Endometrium (tissue), 2 donors: Measurements from ENCODE around the gene DAAM2.

ENCODE experiments used
- FAIRE-seq: peaks from 2 replicates; lab custom pipeline; 2012; peaks lifted over from hg19 to GRCh38; lab: Jason Lieb, UNC
- donor health status: control.
- donor health status: control.

DAAM2 gene

DNA sequence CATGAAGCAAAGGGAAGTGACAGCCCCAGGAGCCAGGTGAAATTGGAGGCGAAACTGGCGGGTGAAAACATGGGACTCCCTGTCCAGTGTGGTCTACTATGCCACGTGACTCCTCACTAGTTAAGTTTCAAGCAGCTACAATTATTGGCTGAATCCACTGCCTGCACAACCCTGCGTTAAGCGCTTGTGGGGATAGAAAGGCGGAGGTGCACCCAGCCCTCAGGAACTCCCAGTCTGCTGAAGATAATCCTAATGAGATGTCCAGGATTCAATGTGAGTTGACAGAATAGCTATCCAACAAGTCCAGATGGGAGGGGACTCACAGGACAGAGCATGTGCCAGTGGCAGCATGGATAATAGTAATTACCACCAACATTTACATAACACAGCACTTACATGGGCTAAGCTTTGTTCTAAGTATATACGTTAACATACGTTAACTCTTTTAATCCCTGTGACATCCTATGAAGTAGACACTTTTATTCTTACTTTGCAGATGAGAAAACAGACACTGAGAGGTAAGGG is 140.3 kb downstream of the DAAM2 start:
- no peak for FAIRE-seq

- no peak for FAIRE-seq
Measured at GRCh38 chr6:39933669-39934130, 141.5 kb downstream of the DAAM2 start.

DNA sequence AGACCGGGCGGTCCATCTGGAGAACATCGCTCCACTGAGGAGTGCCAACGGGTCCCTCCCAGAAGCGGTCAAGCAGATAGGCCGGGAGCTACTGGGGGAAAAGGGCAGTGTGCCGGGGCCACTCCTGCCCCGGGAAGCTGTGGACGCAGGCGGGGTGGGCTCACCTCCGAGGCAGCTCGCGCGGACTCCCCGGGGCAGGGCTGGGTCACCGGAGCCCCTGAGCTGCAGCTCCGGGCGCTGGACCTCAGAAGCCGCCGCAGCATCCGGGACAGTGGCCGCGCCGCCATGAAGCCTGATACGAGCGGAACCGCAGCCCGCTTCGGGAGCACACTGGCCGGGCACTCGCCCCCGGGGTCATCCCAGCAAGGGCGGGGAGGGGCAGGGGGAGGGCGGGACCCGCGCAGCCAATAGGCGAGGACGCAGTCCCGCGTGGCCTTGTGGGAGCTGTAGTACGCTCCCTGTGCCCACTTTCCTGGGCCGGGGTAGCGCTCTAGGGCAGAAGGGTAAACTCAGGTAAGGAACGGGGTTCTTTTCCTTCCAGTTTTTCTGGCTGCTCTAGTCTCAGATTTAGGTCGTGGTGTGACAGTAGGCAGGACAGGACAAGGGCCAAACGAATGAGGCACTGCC is 142.1 kb downstream of the DAAM2 start, which contains the start of gene MOCS1:
TSS of gene MOCS1 (minus strand) at position 332 of the 627 bp plus-strand sequence. CDS start at position 287, 45 bp downstream.
- FAIRE-seq: no peak

- no peak for FAIRE-seq
Measured at GRCh38 chr6:39935241-39935640, 143.1 kb downstream of the DAAM2 start.

DNA sequence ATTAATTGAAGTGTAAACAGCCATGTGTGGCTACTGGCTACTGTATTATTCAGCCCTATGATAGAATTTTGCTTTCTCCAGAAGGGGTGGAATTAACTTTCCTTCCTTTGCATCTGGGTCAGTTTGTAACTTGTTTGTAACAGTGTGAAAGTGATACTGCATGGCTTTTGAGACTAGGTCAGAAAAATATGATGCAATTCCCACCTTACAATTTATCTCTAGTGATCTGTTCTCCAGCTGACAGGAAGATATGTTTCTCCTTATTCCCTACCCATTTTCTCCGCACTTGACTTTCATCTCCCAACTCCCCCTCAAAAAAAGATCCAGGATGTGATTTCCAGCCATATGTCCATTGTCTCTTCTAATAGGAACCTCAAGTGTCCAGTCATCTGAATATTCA is 144.7 kb downstream of the DAAM2 start:
- no peak for FAIRE-seq

DNA sequence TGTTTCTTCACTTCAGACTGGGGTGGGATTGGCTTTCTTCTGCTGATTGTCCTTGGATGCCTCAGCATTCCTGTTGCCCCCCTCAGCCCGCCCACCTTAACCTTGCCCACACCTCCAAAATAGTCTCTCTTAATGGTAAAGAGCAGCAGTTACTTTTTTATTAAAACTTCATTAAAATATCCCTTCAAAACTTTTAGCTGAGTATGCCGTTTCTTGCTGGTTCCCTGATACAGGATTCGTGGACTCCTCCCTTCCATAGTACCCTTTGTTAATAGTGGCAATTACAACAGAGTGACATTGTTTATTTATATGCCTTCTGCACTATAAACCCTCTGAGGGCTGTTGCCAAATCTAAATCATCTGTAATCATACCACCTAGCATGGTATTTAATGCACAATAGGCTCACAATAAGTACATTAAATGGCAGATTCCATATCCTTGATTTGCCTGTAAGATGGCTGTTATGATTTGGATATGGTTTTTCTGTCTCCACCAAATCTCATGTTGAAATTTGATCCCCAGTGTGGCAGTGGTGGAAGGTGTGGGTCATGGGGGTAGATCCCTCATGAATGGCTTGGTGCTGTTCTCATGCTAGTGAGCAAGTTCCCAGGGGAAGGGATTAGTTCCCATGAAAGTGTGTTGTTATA is 145.6 kb downstream of the DAAM2 start:
- no peak for FAIRE-seq

DNA sequence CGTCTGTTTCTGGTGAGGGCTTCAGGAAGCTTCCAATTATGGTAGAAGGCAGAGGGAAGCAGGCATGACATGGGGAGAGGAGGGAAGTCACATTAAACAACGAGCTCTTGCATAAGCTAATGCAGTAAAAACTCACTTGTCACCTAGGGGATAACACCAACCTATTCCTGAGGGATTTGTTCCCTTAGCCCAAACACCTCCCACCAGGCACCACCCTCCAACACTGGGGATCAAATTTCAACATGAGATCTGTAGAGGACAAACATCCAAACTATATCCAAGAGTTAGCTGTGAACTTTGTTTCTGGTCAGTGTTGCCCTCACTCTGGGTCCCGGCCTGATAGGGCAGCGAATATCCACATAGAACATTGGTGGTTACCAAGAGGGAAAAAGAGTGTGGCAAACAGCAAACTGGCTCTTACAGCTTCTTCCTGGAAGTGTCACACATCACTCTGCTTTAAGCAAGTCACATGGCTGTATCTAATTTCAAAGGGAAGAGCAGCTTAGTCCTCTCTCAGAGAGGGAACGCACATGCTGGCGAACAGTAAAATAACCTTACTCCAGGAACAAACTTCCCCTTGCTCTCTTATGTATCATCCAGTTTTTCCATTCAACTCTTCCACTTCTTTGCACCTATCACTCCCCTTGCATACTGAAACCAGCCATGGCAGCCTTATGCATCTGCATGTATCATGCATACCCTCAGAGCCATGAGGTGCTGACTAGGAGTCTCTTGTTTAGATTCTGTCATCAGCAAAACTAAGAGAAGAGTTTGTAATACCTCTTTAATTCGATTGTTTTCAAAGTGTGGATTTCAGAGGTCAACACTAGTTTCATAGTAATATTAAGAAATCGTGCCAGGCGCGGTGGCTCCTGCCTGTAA is 146.8 kb downstream of the DAAM2 start:
- FAIRE-seq: no peak

DNA sequence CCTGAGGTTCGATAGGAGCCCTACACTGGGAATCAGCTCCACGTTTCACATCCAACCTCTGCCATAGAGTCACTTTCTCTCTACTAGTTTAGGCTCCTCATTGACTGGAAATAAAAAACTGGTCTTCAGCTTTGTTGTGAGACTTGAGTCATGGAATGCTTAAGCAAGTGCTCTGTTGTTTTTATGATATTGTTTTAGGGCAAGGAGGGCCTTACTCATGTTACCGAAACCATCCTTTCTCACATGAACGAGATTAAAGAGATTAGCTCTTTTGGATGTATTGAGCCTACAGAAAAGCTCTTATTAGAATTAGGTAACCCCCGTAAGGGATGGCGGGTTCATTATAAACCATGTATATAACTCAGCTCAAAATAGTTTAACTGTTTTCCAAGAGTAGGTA is 149.0 kb downstream of the DAAM2 start:
- FAIRE-seq: no peak

- no peak for FAIRE-seq
Measured at GRCh38 chr6:39941820-39942219, 149.6 kb downstream of the DAAM2 start.

DNA sequence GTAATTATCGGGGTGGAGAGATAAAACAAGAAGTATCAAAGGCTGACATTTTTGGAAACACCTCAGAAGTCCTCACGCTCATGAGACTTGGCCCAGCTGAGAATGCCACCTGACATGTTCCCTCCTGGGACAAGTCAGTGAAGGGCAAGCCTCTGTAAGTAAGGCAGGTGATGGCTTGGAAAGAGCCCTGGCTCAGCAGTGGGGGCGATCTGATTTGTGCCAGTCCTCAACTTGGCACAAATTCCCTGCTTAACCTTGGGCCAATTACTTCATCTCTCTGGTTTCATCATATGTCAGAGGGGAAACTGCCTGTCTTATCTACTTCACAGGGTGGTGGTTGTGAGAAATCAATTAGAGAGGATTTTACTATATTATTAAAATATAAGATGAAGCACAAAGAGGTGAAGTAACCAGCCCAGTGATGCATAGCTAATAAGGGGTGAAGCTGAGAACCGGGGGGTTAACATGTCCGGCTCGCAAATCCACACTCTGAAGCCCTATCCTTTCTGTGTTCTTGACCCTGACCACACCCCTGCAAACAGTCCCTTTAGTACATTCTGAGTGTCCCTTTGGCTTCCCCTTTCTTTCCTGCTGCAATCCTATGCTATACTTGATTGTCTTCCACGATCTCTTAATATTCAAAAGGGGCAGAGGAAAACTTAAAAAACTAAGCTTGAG is 150.9 kb downstream of the DAAM2 start:
- no peak for FAIRE-seq

DNA sequence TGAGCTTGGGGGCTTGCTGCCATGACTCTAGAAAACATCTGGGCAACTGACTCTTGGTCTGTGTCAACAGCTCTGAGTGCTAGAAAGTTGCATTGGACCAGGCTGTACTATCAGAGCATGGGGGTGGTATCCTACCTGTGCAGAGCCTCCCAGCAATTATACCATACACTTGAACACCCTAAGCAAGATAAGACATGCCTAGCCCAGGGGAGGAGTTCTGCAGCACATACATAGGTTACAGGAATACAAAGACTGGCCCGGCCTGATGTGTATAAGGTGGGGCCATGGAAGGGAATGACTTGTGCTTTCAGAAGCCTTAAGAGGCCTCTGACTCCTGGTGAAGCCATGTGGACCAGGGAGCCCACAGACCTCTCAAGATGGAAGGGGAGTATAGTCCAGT is 153.4 kb downstream of the DAAM2 start:
- no peak for FAIRE-seq

- FAIRE-seq: no peak
Measured at GRCh38 chr6:39947611-39948068, 155.5 kb downstream of the DAAM2 start.

DNA sequence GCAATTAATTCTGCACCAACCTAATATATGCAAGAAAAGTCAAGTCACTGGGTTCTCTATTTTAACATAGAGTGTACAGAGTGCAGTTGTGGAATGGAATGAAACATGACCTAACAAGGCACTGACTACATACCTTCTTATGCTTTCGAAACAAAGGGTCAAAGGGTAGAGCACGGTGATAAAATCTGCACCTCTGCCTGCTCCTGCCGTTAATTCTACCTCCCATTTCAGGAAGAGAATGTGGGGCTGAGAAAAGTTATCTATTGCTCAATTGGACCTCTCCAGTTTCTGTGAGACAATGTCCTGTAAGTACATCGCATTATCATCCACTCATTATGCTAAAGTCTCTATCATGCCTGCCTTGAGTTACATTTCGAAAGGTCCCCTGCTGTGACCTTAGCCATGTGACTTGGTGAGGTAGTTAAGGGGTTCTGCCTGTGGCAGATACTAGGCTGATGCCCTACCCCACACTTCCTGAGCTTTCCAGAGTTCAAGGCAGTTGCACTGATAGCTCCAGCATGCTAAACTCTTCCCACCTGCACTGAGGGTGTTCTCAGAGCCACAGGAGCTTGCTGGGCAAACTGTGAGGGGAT is 156.1 kb downstream of the DAAM2 start:
- FAIRE-seq: no peak

- no peak for FAIRE-seq
Measured at GRCh38 chr6:39950125-39950720, 158.0 kb downstream of the DAAM2 start.

GRCh38 chr6:39951191-39951590 is 159.0 kb downstream of the DAAM2 start:
- FAIRE-seq: no peak

- no peak for FAIRE-seq
Measured at GRCh38 chr6:39951716-39952115, 159.5 kb downstream of the DAAM2 start.

DNA sequence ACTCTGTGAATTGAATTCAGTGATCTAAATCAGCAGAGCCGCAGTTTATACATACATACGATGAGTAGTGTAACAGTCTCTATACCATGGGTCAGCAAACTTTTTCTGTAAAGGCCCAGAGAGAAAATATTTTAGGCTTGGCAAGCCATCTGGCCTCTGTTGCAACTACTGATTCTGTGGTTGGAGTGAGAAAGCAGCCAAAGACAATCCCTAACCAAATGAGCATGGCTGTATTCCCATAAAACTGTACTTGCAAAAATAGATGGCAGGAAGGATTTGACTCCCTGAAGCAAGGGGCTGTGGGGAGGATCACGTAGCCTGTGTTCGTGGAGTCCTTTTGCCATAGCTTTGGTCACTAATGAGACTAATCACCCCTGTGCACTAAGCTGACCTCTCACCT is 160.0 kb downstream of the DAAM2 start:
- FAIRE-seq: no peak

- FAIRE-seq: no peak
Measured at GRCh38 chr6:39953076-39953618, 161.0 kb downstream of the DAAM2 start.
